ENCODE measurements around the gene INPP5J. TPM values are rescaled to one million over a fixed set of nuclear protein-coding genes. Genes with fewer than 3 reads are reported as not detected.
"Not testable (repeated sequence)": the region's sequence is repeated elsewhere in the genome, so short reads cannot be mapped to it uniquely, and the experiment has no call there.

INPP5J gene
- total RNA-seq, 1 experiment from 2014 or later, result 0.61 TPM

- BruUV-seq (replicated peaks), result no TSS peak
- no peak for TF ChIP-seq CTCF (IDR thresholded peaks at IDR 0.05; ENCODE audit: unreplicated experiment)
- no peak overlapping the region for H3K27ac Mint-ChIP-seq (ENCODE audit: low read depth, unreplicated experiment)
- no peaks in the 10 kb centered on the region for H3K27me3 Mint-ChIP-seq (ENCODE audit: insufficient read depth, unreplicated experiment)
- no peaks in the 10 kb centered on the region for H3K4me1 Mint-ChIP-seq (ENCODE audit: insufficient read depth, unreplicated experiment)
- H3K4me3 Mint-ChIP-seq (ENCODE audit: unreplicated experiment), result no peak overlapping the region
- intact Hi-C loops (cut with micrococcal nuclease), result no loop called here
- ChIA-PET CTCF (interaction anchor here (0.5 to 2.8 kb wide), 5 partner anchors 13 to 325 kb away, joined by 3 to 21 read pairs (median 3); partner anchors contain the start of gene SELENOM), POLR2A (interaction anchor here (1.0 to 1.9 kb wide), 2 partner anchors 10 to 13 kb away, joined by 4 to 7 read pairs; partner anchors contain the start of gene SELENOM)
- H3K36me3 Mint-ChIP-seq (ENCODE audit: insufficient read depth, unreplicated experiment), result peaks cover 24% of the 10 kb centered on the region
- DNase-seq (ENCODE audit: unreplicated experiment), result no peak
- no peaks in the 10 kb centered on the region for H3K9me3 Mint-ChIP-seq (ENCODE audit: unreplicated experiment)
Measured at GRCh38 chr22:31094021-31094551, 28.7 kb upstream of the INPP5J start.

GRCh38 chr22:31094741-31095140 is 28.0 kb upstream of the INPP5J start:
- Mint-ChIP-seq H3K4me3 (ENCODE audit: unreplicated experiment) (no peak overlapping the region), H3K27me3 (ENCODE audit: insufficient read depth, unreplicated experiment) (no peaks in the 10 kb centered on the region), H3K9me3 (ENCODE audit: unreplicated experiment) (no peaks in the 10 kb centered on the region), H3K27ac (ENCODE audit: low read depth, unreplicated experiment) (no peak overlapping the region), H3K36me3 (ENCODE audit: insufficient read depth, unreplicated experiment) (peaks cover 24% of the 10 kb centered on the region), H3K4me1 (ENCODE audit: insufficient read depth, unreplicated experiment) (no peaks in the 10 kb centered on the region)
- ChIA-PET CTCF (interaction anchor here (0.6 to 2.8 kb wide), 3 partner anchors 13 to 326 kb away, joined by 3 to 21 read pairs (median 3); partner anchors contain the start of gene SELENOM), POLR2A (interaction anchor here (1.9 kb wide), 1 partner anchor 12 kb away, joined by 7 read pairs; the partner anchor contains the start of gene SELENOM)
- TF ChIP-seq CTCF (IDR thresholded peaks at IDR 0.05; ENCODE audit: unreplicated experiment), result no peak
- intact Hi-C loops (cut with micrococcal nuclease), result no loop called here
- BruUV-seq (replicated peaks), result no TSS peak
- DNase-seq (ENCODE audit: unreplicated experiment), result no peak

GRCh38 chr22:31095637-31096249 is 27.0 kb upstream of the INPP5J start:
- ChIA-PET CTCF (interaction anchor here (0.5 to 2.8 kb wide), 7 partner anchors 11 to 1132 kb away, joined by 3 to 21 read pairs (median 3); partner anchors contain the start of gene SELENOM), POLR2A (interaction anchor here (1.0 to 1.5 kb wide), 3 partner anchors 11 to 127 kb away, joined by 3 to 5 read pairs (median 3); partner anchors contain the start of genes MORC2 and TUG1)
- Mint-ChIP-seq H3K4me3 (ENCODE audit: unreplicated experiment) (no peak overlapping the region), H3K4me1 (ENCODE audit: insufficient read depth, unreplicated experiment) (no peaks in the 10 kb centered on the region), H3K27ac (ENCODE audit: low read depth, unreplicated experiment) (peak overlapping the region; percentile 33), H3K9me3 (ENCODE audit: unreplicated experiment) (no peaks in the 10 kb centered on the region), H3K27me3 (ENCODE audit: insufficient read depth, unreplicated experiment) (no peaks in the 10 kb centered on the region), H3K36me3 (ENCODE audit: insufficient read depth, unreplicated experiment) (peaks cover 24% of the 10 kb centered on the region)
- no TSS peak for BruUV-seq (replicated peaks)
- DNase-seq (ENCODE audit: unreplicated experiment), result no peak
- intact Hi-C loops (cut with micrococcal nuclease), result no loop called here
- TF ChIP-seq CTCF (IDR thresholded peaks at IDR 0.05; ENCODE audit: unreplicated experiment), result no peak

- CTCF ChIA-PET, result interaction anchor here (0.9 to 2.8 kb wide), 4 partner anchors 11 to 150 kb away, joined by 3 to 21 read pairs (median 8); partner anchors contain the start of gene SELENOM
- POLR2A ChIA-PET, result interaction anchor here (1.5 kb wide), 1 partner anchor 128 kb away, joined by 5 read pairs; the partner anchor contains the start of genes MORC2 and TUG1
- H3K27ac Mint-ChIP-seq (ENCODE audit: low read depth, unreplicated experiment), result peak overlapping the region; percentile 33
Measured at GRCh38 chr22:31096657-31097279, 26.0 kb upstream of the INPP5J start.

GRCh38 chr22:31097539-31097938 is 25.2 kb upstream of the INPP5J start:
- H3K4me1 Mint-ChIP-seq (ENCODE audit: insufficient read depth, unreplicated experiment), result peaks cover 12% of the 10 kb centered on the region
- CTCF ChIA-PET, result interaction anchor here (0.9 kb wide), 1 partner anchor 51 kb away, joined by 3 read pairs; no protein-coding TSS in a partner anchor
- intact Hi-C loops (cut with micrococcal nuclease); DNase-seq (ENCODE audit: unreplicated experiment); H3K27ac Mint-ChIP-seq (ENCODE audit: low read depth, unreplicated experiment); POLR2A ChIA-PET; H3K27me3 Mint-ChIP-seq (ENCODE audit: insufficient read depth, unreplicated experiment); H3K4me3 Mint-ChIP-seq (ENCODE audit: unreplicated experiment); BruUV-seq (replicated peaks); H3K9me3 Mint-ChIP-seq (ENCODE audit: unreplicated experiment): not testable (repeated sequence)
- peaks cover 19% of the 10 kb centered on the region for H3K36me3 Mint-ChIP-seq (ENCODE audit: insufficient read depth, unreplicated experiment)

More at GRCh38 chr22:31096657-31097279, 26.0 kb upstream of the INPP5J start:
- BruUV-seq (replicated peaks), result no TSS peak
- Mint-ChIP-seq H3K9me3 (ENCODE audit: unreplicated experiment) (no peaks in the 10 kb centered on the region), H3K4me1 (ENCODE audit: insufficient read depth, unreplicated experiment) (peaks cover 4% of the 10 kb centered on the region), H3K4me3 (ENCODE audit: unreplicated experiment) (no peak overlapping the region), H3K36me3 (ENCODE audit: insufficient read depth, unreplicated experiment) (peaks cover 24% of the 10 kb centered on the region), H3K27me3 (ENCODE audit: insufficient read depth, unreplicated experiment) (no peaks in the 10 kb centered on the region)
- DNase-seq (ENCODE audit: unreplicated experiment), result no peak
- intact Hi-C loops (cut with micrococcal nuclease), result no loop called here
- TF ChIP-seq CTCF (IDR thresholded peaks at IDR 0.05; ENCODE audit: unreplicated experiment), result no peak
